ENCODE data around the gene TEX2. TPM values are rescaled to one million over a fixed set of nuclear protein-coding genes. Genes with fewer than 3 reads are reported as not detected.

TEX2 gene
- total and polyA plus RNA-seq, 2 donors (not counting 3 experiments of a cell fraction or from before 2014, with no cell fraction given) = 13.3 to 25.8 TPM

DNA sequence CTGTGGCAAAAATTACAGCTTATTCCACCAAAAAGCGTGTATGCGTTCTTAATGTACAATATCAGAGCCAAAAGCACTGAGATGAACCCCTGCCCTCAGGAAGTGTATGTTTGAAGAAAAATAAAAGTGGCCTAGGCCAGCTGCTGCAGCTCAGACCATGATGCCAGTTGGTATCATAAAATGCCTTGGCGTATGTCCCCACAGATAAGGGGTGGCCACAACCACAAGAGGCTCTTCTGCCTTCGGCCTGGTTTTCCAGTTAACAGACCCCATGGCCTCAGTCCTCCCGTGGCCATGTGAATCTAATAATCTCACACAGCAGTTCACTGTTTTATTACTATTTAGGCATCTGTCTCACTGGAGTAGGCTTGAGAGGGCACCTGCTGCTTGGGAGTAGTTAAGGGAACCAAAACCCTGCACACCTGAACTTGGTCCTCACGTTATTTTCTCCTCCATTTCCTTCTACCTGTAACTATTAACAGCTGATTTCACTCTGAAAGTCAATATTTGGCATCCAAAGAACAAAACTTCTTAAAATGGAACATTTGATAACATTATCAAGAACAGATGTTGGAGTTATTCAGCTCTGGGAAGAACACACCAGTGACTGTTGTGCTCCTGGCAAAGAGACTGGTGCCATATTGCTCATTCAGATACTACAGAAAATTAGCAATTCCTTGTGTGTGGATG is 98.3 kb downstream of the TEX2 start:
- no peak for FAIRE-seq
- H3K9ac ChIP-seq (replicated peaks; ENCODE audit: extremely low read depth, insufficient read depth, low read length) = no peak overlapping the region
- peaks cover 0 to 2% of the 10 kb centered on the region in 2 experiments for H3K36me3 ChIP-seq (ENCODE audit: control insufficient read depth in 2 of 2, extremely low read depth in 1 of 2, insufficient read depth in 2 of 2, low read length in 2 of 2)
- no peak for DNase-seq (ENCODE audit: low read depth, low spot score)
- dilution Hi-C loops (cut with MboI; ENCODE audit: extremely low pct_ligation_motif_present, low sequenced_read_pairs) (no loop called here), intact Hi-C loops (cut with micrococcal nuclease) (no loop called here)
- H3K9me3 ChIP-seq (replicated peaks; ENCODE audit: control insufficient read depth, insufficient read depth, low read length) = no peaks in the 10 kb centered on the region
- TF ChIP-seq, protein P1, sequence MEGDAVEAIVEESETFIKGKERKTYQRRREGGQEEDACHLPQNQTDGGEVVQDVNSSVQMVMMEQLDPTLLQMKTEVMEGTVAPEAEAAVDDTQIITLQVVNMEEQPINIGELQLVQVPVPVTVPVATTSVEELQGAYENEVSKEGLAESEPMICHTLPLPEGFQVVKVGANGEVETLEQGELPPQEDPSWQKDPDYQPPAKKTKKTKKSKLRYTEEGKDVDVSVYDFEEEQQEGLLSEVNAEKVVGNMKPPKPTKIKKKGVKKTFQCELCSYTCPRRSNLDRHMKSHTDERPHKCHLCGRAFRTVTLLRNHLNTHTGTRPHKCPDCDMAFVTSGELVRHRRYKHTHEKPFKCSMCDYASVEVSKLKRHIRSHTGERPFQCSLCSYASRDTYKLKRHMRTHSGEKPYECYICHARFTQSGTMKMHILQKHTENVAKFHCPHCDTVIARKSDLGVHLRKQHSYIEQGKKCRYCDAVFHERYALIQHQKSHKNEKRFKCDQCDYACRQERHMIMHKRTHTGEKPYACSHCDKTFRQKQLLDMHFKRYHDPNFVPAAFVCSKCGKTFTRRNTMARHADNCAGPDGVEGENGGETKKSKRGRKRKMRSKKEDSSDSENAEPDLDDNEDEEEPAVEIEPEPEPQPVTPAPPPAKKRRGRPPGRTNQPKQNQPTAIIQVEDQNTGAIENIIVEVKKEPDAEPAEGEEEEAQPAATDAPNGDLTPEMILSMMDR (IDR thresholded peaks at IDR 0.05; ENCODE audit: extremely low read depth in 1 of 2, insufficient read depth in 1 of 2, low read depth in 1 of 2, low read length in 2 of 2) = no peak
- TF ChIP-seq POLR2AphosphoS5 (IDR thresholded peaks at IDR 0.05; ENCODE audit: insufficient read depth, low read depth, low read length) (no peak), EZH2 (IDR thresholded peaks at IDR 0.05; ENCODE audit: borderline replicate concordance, low read depth, low read length, severe bottlenecking) (no peak), JUN (IDR thresholded peaks at IDR 0.05; ENCODE audit: borderline replicate concordance, insufficient read depth, insufficient read length, low read depth) (no peak), POLR2A (IDR thresholded peaks at IDR 0.05; ENCODE audit: low read depth, low read length) (no peak), MAX (IDR thresholded peaks at IDR 0.05; ENCODE audit: insufficient read depth, insufficient read length) (no peak), GATA2 (IDR thresholded peaks at IDR 0.05; ENCODE audit: insufficient read depth, insufficient read length, low read depth, low read length) (no peak)
- no peaks in the 10 kb centered on the region for H3K79me2 ChIP-seq (ENCODE audit: control insufficient read depth, insufficient read depth, low read length)
- H4K20me1 ChIP-seq (replicated peaks; ENCODE audit: control insufficient read depth, extremely low read depth, insufficient read depth, low read length) = no peaks in the 10 kb centered on the region
- BruUV-seq (replicated peaks) = no TSS peak
- H3K4me3 ChIP-seq (replicated peaks in 1 of 3; ENCODE audit: insufficient read depth in 1 of 3, low read depth in 1 of 3, low read length in 3 of 3) = no peak overlapping the region
- H3K4me2 ChIP-seq (ENCODE audit: insufficient read depth, low read length) = no peak overlapping the region
- ChIA-PET CTCF (interaction anchor here (1.2 kb wide), 1 partner anchor 17 kb away, joined by 3 read pairs; no protein-coding TSS in a partner anchor), POLR2A (no interaction called here)
- no peak overlapping the region for H3K27ac ChIP-seq (ENCODE audit: insufficient read depth, low read depth, low read length)
- no peaks in the 10 kb centered on the region for H3K9me1 ChIP-seq (replicated peaks; ENCODE audit: control insufficient read depth, extremely low read depth, insufficient read depth, low read length)
- no peak overlapping the region for H2AFZ ChIP-seq (ENCODE audit: low read depth, low read length)
- no peaks in the 10 kb centered on the region for H3K4me1 ChIP-seq (ENCODE audit: control insufficient read depth, extremely low read depth, insufficient read depth, low read length)
- no peaks in the 10 kb centered on the region for H3K27me3 ChIP-seq (ENCODE audit: control insufficient read depth in 2 of 2, insufficient read depth in 2 of 2, low read length in 2 of 2)

Measured in endothelial cell of umbilical vein (primary cell).